Hepatocyte (in vitro differentiated cells): ENCODE data around the gene WAC. TPM values are rescaled to one million over a fixed set of nuclear protein-coding genes. Genes with fewer than 3 reads are reported as not detected.

Experiments used
- DNase-seq: peaks from one replicate; pipeline ENCODE4 v3.0.0-alpha.2; 2016; ENCODE audit warnings: low spot score
- H2AFZ ChIP-seq: fragments of 200-600 bp; sonication (generic); 2 replicates; pipeline ENCODE4 v1.6.0; 2016; ENCODE audit warnings: antibody characterized with exemption, mild to moderate bottlenecking
- H3K27ac ChIP-seq: fragments of 200-600 bp; sonication (generic); 2 replicates; pipeline ENCODE4 v1.5.1; 2016; ENCODE audit warnings: mild to moderate bottlenecking
- H3K27me3 ChIP-seq: fragments of 200-600 bp; sonication (generic); 2 replicates; pipeline ENCODE4 v1.6.1; 2016
- H3K36me3 ChIP-seq: fragments of 200-600 bp; sonication (generic); replicated peaks from 2 replicates; pipeline ENCODE4 v1.5.1; 2016; ENCODE audit warnings: low read depth; ENCODE audit not compliant: insufficient read depth
- H3K4me1 ChIP-seq: fragments of 200-600 bp; sonication (generic); 2 replicates; pipeline ENCODE4 v1.5.1; 2016; ENCODE audit warnings: mild to moderate bottlenecking, moderate library complexity; ENCODE audit not compliant: insufficient read depth
- H3K4me2 ChIP-seq: fragments of 200-600 bp; sonication (generic); 2 replicates; pipeline ENCODE4 v1.6.0; 2016
- H3K4me3 ChIP-seq: fragments of 200-600 bp; sonication (generic); 2 replicates; pipeline ENCODE4 v1.5.1; 2016; ENCODE audit warnings: mild to moderate bottlenecking
- H3K79me2 ChIP-seq: fragments of 200-600 bp; sonication (generic); 2 replicates; pipeline ENCODE4 v1.6.0; 2017; ENCODE audit warnings: mild to moderate bottlenecking
- H3K9me2 ChIP-seq: fragments of 200-600 bp; sonication (generic); replicated peaks from 2 replicates; pipeline ENCODE4 v1.6.0; 2017; ENCODE audit warnings: mild to moderate bottlenecking; ENCODE audit not compliant: insufficient read depth
- H3K9me3 ChIP-seq: fragments of 200-600 bp; sonication (generic); 2 replicates; pipeline ENCODE4 v1.5.1; 2016; ENCODE audit warnings: low read depth, mild to moderate bottlenecking
- H4K20me1 ChIP-seq: fragments of 200-600 bp; sonication (generic); 2 replicates; pipeline ENCODE4 v1.6.0; 2016; ENCODE audit warnings: mild to moderate bottlenecking; ENCODE audit not compliant: insufficient read depth, poor library complexity, severe bottlenecking
- CTCF ChIP-seq: fragments of 200-600 bp; sonication (generic); IDR thresholded peaks from 2 replicates; pipeline ENCODE4 v1.5.1; 2016; ENCODE audit warnings: antibody characterized with exemption, mild to moderate bottlenecking; ENCODE audit not compliant: poor library complexity
- EZH2 ChIP-seq: fragments of 200-600 bp; sonication (generic); IDR thresholded peaks from 2 replicates; pipeline ENCODE4 v1.6.1; 2016; ENCODE audit warnings: antibody characterized with exemption, mild to moderate bottlenecking, borderline replicate concordance
- EZH2phosphoT487 ChIP-seq: fragments of 200-600 bp; sonication (generic); IDR thresholded peaks from one replicate; pipeline ENCODE4 v1.6.1; 2018; ENCODE audit warnings: antibody characterized with exemption, mild to moderate bottlenecking, low read depth, moderate library complexity; ENCODE audit not compliant: unreplicated experiment, severe bottlenecking
- WGBS: methylation state at CpG from one replicate; pipeline ENCODE4 v1.1.6; 2016; ENCODE audit warnings: low lambda C conversion rate; ENCODE audit errors: missing lambda C conversion rate; 5-methylcytosine and 5-hydroxymethylcytosine counted together
- polyA plus RNA-seq: library from polyadenylated mRNA; unstranded; fragments of >200 nt; fragmentation: Nextera tagmentation; extraction: Ambion mirVana; gene quantifications from 2 replicates; pipeline ENCODE4 v1.2.1, GENCODE V29; 2016
- total RNA-seq: library from RNA; depleted of rRNA; stranded (reverse); fragments of >200 nt; gene quantifications from 2 replicates; pipeline ENCODE4 v1.2.3, GENCODE V29; 2014

WAC gene
- total and polyA plus RNA-seq, 2 experiments from 2014 or later: 59.4 to 94.6 TPM

- Histone ChIP-seq H3K4me1 (peaks cover 6% of the 10 kb centered on the region), H4K20me1 (peaks cover 96% of the 10 kb centered on the region), H3K4me3 (no peak overlapping the region), H2AFZ (no peak overlapping the region), H3K79me2 (peaks cover 100% of the 10 kb centered on the region), H3K27me3 (no peaks in the 10 kb centered on the region), H3K9me2 (no peaks in the 10 kb centered on the region), H3K36me3 (no peaks in the 10 kb centered on the region), H3K27ac (peak overlapping the region; percentile 29), H3K4me2 (no peak overlapping the region), H3K9me3 (no peaks in the 10 kb centered on the region)
- TF ChIP-seq CTCF: no peak
- no peak for TF ChIP-seq EZH2phosphoT487
- no peak for TF ChIP-seq EZH2
- no peak for DNase-seq
- WGBS: 57% methylated on average over 4 of the region's 4 CpGs
Measured at GRCh38 chr10:28559618-28560017, 26.7 kb downstream of the WAC start.

- no peak for DNase-seq
- no peak overlapping the region for H3K27ac ChIP-seq
- no peak overlapping the region for H2AFZ ChIP-seq
- H3K27me3 ChIP-seq: no peaks in the 10 kb centered on the region
- peaks cover 96% of the 10 kb centered on the region for H4K20me1 ChIP-seq
- H3K4me2 ChIP-seq: no peak overlapping the region
- WGBS: 96% methylated on average over 3 of the region's 3 CpGs
- H3K4me1 ChIP-seq: peaks cover 9% of the 10 kb centered on the region
- H3K9me2 ChIP-seq: no peaks in the 10 kb centered on the region
- TF ChIP-seq EZH2 (no peak), CTCF (no peak)
- peaks cover 100% of the 10 kb centered on the region for H3K79me2 ChIP-seq
- H3K9me3 ChIP-seq: no peaks in the 10 kb centered on the region
- no peaks in the 10 kb centered on the region for H3K36me3 ChIP-seq
- H3K4me3 ChIP-seq: no peak overlapping the region
Measured at GRCh38 chr10:28560617-28561016, 27.7 kb downstream of the WAC start.

- Histone ChIP-seq H3K79me2 (peaks cover 100% of the 10 kb centered on the region), H3K27me3 (no peaks in the 10 kb centered on the region), H3K4me1 (peaks cover 9% of the 10 kb centered on the region), H3K36me3 (no peaks in the 10 kb centered on the region), H4K20me1 (peaks cover 99% of the 10 kb centered on the region), H3K4me3 (no peak overlapping the region), H3K27ac (no peak overlapping the region), H3K4me2 (no peak overlapping the region), H3K9me2 (no peaks in the 10 kb centered on the region), H2AFZ (no peak overlapping the region), H3K9me3 (no peaks in the 10 kb centered on the region)
- DNase-seq: no peak
- no peak for TF ChIP-seq EZH2phosphoT487
- no peak for TF ChIP-seq EZH2
- TF ChIP-seq CTCF: no peak
- WGBS: 90% methylated on average over 10 of the region's 10 CpGs
Measured at GRCh38 chr10:28561531-28561930, 28.6 kb downstream of the WAC start.

GRCh38 chr10:28564905-28565304 is 32.0 kb downstream of the WAC start:
- Histone ChIP-seq H3K9me3 (no peaks in the 10 kb centered on the region), H3K79me2 (peaks cover 100% of the 10 kb centered on the region), H3K4me2 (no peak overlapping the region), H3K4me3 (no peak overlapping the region), H2AFZ (no peak overlapping the region), H4K20me1 (peaks cover 100% of the 10 kb centered on the region), H3K27me3 (no peaks in the 10 kb centered on the region), H3K9me2 (no peaks in the 10 kb centered on the region), H3K27ac (no peak overlapping the region), H3K4me1 (peaks cover 8% of the 10 kb centered on the region), H3K36me3 (no peaks in the 10 kb centered on the region)
- no peak for DNase-seq
- TF ChIP-seq EZH2: no peak
- TF ChIP-seq EZH2phosphoT487: no peak
- no peak for TF ChIP-seq CTCF
- WGBS: 72% methylated on average over 6 of the region's 6 CpGs
